GM19035 (cell line): ENCODE results near the gene ARHGAP9.
A peak's percentile ranks its signal among the peaks of the same experiment; 100 is the strongest.
"Not testable (repeated sequence)": the region's sequence is repeated elsewhere in the genome, so short reads cannot be mapped to it uniquely, and the experiment has no call there.

ENCODE experiments used
- ATAC-seq: cut with Tn5 transposase; IDR thresholded peaks from one replicate; pipeline ENCODE4 v1.9.1; 2021; ENCODE audit not compliant: unreplicated experiment

ARHGAP9 gene

DNA sequence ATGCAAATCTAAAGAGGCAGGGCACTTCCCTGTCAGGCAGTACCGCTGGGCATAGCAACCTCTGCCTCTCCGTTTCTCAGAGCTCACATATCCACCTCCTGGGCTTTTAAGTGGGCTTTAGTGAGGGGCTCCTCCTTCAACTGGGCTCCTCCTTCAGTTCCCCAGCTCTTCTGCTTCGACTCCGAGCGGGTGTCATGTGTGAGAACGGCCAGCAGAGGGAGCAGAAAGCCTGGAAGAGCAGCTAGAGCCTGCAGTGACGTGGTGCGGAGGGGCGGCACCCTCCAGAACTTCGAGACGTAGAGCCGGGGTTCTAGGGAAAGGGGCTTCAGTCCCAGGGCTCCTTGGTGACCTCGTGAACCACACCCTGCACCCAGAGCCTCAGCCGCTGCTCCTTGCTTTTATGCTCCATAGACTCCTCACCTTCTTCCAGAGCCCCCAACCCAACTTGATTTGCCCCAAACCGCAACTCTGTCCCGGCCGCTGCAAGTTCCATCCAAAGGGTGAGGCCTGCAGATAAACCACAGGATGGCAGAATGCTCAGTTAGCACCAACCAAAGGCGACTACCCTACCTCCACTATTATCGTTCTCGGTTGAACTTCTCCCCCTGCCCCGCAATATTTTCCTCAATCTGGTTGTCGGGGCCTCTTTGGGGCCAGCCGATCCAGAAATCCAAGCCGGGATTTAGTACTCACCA, 20.5 kb downstream of the ARHGAP9 start:
- ATAC-seq, result peak; percentile 68

GRCh38 chr12:57458665-57459054, 21.0 kb downstream of the ARHGAP9 start:
- no peak for ATAC-seq

DNA sequence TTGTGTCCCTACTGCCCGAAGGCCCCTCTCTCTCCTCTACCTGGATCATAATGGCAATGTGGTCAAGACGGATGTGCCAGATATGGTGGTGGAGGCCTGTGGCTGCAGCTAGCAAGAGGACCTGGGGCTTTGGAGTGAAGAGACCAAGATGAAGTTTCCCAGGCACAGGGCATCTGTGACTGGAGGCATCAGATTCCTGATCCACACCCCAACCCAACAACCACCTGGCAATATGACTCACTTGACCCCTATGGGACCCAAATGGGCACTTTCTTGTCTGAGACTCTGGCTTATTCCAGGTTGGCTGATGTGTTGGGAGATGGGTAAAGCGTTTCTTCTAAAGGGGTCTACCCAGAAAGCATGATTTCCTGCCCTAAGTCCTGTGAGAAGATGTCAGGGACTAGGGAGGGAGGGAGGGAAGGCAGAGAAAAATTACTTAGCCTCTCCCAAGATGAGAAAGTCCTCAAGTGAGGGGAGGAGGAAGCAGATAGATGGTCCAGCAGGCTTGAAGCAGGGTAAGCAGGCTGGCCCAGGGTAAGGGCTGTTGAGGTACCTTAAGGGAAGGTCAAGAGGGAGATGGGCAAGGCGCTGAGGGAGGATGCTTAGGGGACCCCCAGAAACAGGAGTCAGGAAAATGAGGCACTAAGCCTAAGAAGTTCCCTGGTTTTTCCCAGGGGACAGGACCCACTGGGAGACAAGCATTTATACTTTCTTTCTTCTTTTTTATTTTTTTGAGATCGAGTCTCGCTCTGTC, 22.8 kb downstream of the ARHGAP9 start:
- ATAC-seq, result no peak

DNA sequence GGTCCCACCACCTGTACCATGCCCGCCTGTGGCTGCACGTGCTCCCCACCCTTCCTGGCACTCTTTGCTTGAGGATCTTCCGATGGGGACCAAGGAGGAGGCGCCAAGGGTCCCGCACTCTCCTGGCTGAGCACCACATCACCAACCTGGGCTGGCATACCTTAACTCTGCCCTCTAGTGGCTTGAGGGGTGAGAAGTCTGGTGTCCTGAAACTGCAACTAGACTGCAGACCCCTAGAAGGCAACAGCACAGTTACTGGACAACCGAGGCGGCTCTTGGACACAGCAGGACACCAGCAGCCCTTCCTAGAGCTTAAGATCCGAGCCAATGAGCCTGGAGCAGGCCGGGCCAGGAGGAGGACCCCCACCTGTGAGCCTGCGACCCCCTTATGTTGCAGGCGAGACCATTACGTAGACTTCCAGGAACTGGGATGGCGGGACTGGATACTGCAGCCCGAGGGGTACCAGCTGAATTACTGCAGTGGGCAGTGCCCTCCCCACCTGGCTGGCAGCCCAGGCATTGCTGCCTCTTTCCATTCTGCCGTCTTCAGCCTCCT, 23.4 kb downstream of the ARHGAP9 start:
- no peak for ATAC-seq

DNA sequence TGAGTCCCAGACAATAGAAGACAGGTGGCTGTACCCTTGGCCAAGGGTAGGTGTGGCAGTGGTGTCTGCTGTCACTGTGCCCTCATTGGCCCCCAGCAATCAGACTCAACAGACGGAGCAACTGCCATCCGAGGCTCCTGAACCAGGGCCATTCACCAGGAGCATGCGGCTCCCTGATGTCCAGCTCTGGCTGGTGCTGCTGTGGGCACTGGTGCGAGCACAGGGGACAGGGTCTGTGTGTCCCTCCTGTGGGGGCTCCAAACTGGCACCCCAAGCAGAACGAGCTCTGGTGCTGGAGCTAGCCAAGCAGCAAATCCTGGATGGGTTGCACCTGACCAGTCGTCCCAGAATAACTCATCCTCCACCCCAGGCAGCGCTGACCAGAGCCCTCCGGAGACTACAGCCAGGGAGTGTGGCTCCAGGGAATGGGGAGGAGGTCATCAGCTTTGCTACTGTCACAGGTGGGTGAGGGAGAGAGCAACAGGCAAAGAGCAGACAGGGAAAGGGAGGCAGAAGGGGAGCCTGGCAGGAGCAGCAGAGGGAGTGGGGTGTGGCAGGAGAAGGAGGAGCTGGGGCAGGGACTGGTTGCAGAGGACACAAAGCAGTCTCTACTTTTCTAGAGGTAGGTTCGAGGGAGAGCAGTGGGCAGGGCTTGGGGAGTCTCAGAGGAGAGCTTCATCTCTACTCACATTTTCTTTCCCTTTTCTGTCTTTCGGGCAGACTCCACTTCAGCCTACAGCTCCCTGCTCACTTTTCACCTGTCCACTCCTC, 24.1 kb downstream of the ARHGAP9 start:
- ATAC-seq, result no peak

DNA sequence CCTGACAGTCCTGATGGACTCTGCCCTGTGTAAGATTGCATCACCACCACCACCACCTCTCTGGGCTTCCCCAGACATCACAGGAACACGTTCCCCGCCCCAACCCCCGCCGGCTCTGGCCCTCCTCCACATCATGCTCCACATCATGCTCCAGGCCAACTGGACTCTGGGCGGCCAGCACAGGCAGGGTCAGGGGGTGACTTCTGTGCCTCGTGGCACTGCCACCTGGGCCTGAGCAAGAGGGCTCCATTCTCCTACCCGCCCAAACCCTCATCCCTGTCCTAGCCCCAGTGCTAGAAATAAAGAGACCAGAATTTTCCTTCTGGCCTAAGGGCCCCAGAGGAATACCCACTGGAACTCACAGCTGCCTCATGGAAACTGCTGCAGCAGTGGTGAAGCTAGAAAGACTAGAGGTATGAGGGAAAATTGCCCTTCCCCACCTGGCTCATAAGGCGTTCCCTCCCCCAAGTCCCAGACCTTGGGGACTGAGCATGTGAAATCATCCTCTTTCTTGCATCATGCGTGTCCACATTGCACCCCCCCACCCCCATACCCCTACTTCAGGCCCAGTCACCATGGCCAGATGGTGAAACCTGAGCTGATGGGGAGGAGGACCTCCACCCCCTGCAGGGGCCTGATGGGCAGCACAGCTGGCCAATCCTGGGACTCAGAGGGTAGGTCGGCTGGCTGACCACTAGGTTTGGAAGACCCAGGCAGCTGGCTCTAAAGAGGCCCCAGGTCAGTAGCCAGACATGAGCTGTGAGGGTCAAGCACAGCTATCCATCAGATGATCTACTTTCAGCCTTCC, 24.9 kb downstream of the ARHGAP9 start, which contains the start of gene INHBE:
Gene INHBE (plus strand): TSS at position 742 of the 808 bp plus-strand sequence. CDS start 230 bp downstream, outside the sequence.
- ATAC-seq, result no peak

GRCh38 chr12:57454213-57454565, 25.5 kb downstream of the ARHGAP9 start:
- ATAC-seq, result no peak

DNA sequence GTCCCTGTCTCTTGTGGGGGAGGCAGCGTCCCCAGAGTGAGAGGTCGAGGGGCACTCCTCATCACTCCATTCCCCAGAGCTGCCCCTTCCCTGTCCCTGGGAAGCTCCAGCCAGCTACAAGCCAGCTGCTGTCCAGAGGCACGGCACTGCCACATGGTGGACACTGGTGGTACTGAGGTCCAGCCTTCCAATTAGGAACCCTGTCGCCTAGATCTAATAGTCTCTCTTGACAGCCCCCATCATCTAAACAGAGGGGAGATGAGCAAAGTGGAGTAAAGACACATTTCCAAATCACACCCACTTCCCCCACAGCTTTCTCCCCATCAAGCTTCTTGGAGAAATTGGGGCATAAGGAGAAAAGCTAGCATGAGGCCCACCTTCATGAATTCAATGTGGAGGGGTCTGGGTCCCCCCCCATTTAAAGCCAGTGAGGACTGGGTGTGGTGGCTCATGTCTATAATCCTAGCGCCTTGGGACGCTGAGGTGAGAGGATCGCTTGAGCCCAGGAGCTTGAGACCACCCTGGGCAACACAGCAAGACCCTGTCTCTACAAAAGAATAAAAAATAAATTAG, 26.6 kb downstream of the ARHGAP9 start:
- peak; percentile 68 for ATAC-seq

- no peak for ATAC-seq
Measured at GRCh38 chr12:57452181-57452936, 27.3 kb downstream of the ARHGAP9 start.

GRCh38 chr12:57451233-57451778, 28.4 kb downstream of the ARHGAP9 start:
- no peak for ATAC-seq

GRCh38 chr12:57450057-57450456, 29.6 kb downstream of the ARHGAP9 start:
- ATAC-seq, result no peak

DNA sequence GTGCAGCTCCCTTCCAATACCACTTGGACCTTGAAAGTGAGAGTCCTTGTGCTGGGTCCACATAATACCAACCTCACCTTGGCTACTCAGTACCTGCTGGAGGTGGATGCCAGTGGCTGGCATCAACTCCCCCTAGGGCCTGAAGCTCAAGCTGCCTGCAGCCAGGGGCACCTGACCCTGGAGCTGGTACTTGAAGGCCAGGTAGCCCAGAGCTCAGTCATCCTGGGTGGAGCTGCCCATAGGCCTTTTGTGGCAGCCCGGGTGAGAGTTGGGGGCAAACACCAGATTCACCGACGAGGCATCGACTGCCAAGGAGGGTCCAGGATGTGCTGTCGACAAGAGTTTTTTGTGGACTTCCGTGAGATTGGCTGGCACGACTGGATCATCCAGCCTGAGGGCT, 30.3 kb downstream of the ARHGAP9 start:
- ATAC-seq, result no peak

GRCh38 chr12:57448669-57449068, 31.0 kb downstream of the ARHGAP9 start:
- ATAC-seq, result no peak

- no peak for ATAC-seq
Measured at GRCh38 chr12:57446292-57446960, 33.2 kb downstream of the ARHGAP9 start.

- ATAC-seq, result no peak
Measured at GRCh38 chr12:57444744-57445143, 34.9 kb downstream of the ARHGAP9 start.

- ATAC-seq, result not testable (repeated sequence)
Measured at GRCh38 chr12:57444337-57444736, 35.3 kb downstream of the ARHGAP9 start.

- ATAC-seq, result no peak
Measured at GRCh38 chr12:57441846-57442427, 37.7 kb downstream of the ARHGAP9 start.

DNA sequence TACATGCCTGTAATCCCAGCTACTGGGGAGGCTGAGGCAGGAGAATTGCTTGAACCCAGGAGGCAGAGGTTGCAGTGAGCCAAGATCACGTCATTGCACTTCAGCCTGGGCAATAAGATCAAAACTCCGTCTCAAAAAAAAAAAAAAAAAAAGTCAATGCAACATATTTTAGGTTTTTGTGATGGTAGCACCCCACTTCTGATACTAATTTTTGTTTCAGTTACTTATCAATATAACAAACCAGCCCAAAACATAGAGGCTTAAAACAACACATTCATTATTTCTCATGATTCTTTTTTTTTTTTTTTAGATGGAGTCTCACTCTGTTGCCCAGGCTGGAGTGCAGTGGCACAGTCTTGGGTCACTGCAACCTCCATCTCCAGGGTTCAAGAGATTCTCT, 38.3 kb downstream of the ARHGAP9 start:
- ATAC-seq, result not testable (repeated sequence)
